Measurements from ENCODE around the gene GDPD3.
A peak's percentile ranks its signal among the peaks of the same experiment; 100 is the strongest.
"Not testable (repeated sequence)": the region's sequence is repeated elsewhere in the genome, so short reads cannot be mapped to it uniquely, and the experiment has no call there.

The GDPD3 gene

DNA sequence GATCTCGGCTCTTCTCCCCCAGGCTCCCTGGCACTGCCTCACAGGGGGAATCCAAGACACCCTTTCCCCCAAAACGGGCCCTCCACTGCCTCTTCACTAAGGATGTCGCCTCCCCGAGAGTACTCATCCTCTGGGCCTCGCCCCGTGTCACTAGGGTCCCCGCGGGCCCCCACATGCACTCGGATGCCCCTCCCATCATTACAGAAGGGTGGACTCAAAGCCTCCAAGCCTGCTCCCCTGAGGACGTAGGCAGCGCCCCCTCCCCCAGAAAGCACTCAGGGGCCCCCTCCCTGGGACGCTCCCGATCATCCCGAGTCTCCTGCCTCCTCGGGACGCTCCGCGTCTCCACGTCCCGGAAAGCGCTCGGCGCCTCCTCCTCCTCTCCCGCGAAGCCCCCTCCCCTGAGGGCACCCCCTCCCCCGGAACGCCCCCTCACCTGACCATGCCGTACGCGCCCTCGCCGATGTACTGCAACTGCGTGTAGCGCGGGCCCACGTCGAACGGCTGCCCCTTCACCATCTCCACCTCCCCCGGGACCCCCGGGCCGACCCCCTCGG is 9.3 kb upstream of the GDPD3 start:
- no peak for DNase-seq

DNA sequence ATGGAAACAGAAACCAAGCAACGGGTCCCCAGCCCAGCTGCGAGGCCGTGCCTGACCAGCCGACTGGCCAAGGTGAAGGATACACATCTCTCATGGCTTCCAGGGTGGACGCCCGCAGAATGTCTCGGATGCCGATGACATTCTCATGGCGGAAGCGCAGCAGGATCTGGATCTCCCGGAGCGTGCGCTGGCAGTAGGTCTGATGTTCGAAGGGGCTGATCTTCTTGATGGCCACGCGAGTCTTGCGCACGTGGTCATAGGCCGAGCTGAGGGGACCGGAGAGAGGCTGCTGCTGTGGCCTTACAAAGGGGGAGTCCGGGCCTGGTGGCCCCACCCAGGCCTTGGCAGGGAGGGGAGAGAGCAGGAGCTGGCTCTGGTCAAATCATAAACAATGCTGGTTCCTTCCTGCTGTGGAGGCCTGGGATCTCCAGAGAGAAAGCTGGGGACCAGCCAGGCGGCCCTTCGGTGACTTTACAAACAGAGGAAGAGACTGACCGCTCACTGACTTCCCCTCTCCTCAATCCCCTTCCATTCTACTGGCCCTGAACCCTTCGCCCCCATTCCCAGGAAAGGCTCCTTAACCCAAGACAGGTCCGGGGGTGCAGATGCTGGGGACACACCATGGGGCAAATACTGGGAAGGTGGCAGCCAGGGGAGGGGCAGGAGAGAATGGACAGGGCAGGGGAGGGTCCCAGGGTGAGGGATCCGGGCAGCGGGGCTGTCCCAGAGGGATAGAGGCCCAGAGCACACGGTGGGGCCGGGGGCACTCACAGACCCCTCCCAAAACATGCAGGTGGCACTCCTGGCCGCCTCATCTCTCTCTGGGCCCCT is 8.6 kb upstream of the GDPD3 start:
- DNase-seq: no peak

- DNase-seq: no peak
These were observed 7.2 kb upstream of the GDPD3 start for GRCh38 chr16:30120340-30121105.

GRCh38 chr16:30119428-30119827 is 6.1 kb upstream of the GDPD3 start:
- DNase-seq: no peak

- no peak for DNase-seq
These were observed 4.4 kb upstream of the GDPD3 start for GRCh38 chr16:30117768-30118167.

DNA sequence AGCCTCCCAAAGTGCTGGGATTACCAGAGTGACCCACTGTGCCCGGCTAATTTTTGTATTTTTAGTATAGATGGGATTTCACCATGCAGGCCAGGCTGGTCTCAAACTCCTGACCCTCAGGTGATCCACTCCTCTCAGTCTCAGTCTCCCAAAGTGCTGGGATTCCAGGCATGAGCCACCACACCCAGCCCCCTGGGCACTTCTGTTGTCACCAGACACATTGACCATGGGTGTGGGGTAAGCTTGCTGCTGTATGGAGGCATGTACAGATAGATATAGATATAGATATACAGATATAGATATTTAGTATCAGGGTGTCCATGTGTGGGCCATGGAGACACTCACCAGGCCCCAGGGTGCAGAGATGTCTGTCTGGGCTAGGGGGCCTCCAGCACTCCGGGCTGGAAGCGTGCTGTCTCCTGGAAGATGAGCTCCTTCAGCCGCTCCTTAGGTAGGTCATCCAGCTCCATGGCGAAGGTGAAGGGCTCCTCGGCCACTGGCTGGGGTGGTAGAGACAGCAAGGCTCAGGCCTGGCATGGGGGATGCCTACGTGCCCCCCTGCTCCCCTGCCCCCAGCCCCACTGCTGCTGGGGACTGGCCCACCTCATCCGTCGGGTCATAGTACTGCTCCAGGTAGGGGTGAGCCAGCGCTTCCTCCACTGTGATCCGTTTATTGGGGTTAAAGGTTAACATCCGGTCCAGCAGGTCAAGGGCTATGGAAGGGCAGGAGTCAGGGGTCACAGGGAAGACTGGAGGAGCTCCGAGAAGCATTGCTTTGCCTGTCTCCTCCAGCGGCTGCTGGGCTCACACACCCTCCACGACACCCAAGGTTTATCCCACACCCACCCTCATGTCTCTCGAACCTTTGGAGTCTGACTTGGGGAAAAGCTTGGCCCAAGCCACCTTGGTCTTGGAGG is 3.2 kb upstream of the GDPD3 start:
- DNase-seq: no peak

DNA sequence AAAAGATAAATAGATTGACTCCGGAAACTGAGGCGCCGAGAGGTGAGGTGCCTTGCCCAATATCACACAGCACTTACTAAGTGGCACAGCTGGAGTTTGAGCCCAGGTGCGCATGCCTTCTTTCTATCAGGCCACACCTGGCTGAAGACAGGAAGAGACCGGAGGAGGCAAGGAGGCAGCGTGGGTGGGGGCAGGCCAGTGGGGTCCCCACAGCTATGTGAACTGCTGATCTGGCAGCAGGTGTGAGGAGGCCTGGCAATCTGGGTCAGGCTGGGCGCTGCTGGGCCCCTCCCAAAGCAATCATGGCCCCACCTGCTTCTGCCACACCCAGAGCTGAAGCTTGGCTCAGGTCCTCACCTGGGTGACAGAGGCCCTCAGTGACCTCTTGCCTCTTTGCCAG is 1.9 kb upstream of the GDPD3 start:
- DNase-seq: no peak

- not testable (repeated sequence) for DNase-seq
These were observed 1.5 kb upstream of the GDPD3 start for GRCh38 chr16:30114833-30115232.

- no peak for DNase-seq
These were observed 1.1 kb upstream of the GDPD3 start for GRCh38 chr16:30114411-30114810.

GRCh38 chr16:30113711-30114333 is 485 bp upstream of the GDPD3 start:
- no peak for DNase-seq

GRCh38 chr16:30112197-30113030 is 923 bp downstream of the GDPD3 start:
- DNase-seq: peak in 1 of 2 experiments; percentile 20

- DNase-seq: peak in 1 of 2 experiments; percentile 14
These were observed 2.7 kb downstream of the GDPD3 start for GRCh38 chr16:30110661-30111060.

DNA sequence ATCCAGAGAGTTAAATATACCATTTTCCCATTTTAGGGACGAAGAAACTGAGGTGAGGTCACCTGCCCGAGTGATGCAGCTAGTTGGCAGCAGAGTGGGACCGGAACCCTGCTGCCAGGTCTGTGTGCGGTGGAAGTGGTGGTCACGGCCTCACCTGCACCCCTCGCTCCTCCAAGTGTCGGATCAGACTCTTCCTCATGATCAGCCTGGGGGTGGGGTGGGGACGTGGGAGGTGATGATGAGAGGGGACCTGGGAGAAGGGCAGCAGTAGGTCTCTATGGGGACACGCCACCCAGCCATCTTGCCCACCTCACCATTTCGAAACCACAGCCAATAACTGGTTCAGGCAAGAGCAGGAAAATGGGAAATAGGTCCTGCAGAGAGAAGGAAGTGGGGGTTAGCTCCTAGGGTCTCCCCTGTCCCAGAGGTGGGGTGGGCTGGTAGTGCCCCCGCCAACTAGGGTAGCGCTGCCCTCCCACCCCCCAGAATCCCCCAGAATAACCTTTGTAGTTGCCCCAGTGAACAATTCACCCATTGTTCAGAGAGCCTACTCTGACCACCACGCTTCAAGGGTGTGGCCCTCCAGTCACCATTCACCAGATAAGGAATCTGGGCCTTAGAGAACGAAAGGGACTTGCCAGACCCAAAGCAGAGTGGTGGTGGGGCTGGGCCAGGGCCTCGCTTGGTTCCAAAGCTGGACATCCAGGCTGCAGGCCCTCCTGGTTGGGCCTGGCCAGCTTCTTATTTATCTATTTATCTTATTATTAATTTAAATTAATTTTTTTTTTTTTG is 5.1 kb downstream of the GDPD3 start:
- DNase-seq: no peak

GRCh38 chr16:30104492-30104891 is 8.8 kb downstream of the GDPD3 start:
- DNase-seq: no peak

GRCh38 chr16:30104090-30104489 is 9.2 kb downstream of the GDPD3 start:
- DNase-seq: no peak

GRCh38 chr16:30096862-30097563 is 16.3 kb downstream of the GDPD3 start:
- no peak for DNase-seq

DNA sequence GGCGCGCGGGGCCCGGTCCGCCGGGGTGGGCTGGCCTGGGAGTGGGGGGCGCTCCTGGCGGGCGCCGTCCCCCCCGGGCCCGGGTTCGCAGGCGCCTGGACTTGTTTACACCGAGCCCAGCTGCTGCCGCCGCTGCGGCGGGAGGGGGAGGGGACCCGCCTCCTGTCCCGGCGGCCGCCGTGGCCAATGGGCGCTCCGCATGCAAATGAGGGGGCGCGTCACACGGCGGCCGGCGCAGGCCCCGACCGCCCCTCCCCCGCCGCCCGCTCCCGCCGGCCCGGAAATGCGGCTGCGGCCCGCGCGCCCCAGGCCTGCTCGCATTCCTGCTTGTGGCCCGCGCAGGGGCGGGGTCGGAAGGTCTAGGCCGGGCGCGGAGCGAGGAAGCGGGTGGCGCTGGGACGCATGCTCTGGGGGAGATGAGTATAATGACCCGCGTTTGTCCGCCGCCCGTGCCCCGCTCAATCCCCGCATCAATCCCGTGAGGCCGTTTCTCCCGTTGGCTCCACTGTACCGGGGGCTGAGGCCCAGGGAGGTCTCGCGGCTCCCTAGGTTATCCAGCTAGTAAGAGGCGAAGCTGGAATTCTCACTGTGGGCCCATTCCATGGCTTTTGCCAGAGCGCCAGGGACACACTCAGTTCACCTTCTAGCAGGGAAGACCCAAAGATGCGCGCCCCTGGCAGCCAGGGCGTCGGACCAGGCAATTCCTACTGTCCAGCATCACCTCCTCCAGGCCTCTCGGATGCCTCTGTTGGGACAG is 17.1 kb downstream of the GDPD3 start, which contains the start of gene YPEL3:
Gene YPEL3, minus strand, starts transcription at position 109 of the 757 bp plus-strand sequence. CDS start 731 bp downstream, outside the sequence.
- DNase-seq: no peak

DNA sequence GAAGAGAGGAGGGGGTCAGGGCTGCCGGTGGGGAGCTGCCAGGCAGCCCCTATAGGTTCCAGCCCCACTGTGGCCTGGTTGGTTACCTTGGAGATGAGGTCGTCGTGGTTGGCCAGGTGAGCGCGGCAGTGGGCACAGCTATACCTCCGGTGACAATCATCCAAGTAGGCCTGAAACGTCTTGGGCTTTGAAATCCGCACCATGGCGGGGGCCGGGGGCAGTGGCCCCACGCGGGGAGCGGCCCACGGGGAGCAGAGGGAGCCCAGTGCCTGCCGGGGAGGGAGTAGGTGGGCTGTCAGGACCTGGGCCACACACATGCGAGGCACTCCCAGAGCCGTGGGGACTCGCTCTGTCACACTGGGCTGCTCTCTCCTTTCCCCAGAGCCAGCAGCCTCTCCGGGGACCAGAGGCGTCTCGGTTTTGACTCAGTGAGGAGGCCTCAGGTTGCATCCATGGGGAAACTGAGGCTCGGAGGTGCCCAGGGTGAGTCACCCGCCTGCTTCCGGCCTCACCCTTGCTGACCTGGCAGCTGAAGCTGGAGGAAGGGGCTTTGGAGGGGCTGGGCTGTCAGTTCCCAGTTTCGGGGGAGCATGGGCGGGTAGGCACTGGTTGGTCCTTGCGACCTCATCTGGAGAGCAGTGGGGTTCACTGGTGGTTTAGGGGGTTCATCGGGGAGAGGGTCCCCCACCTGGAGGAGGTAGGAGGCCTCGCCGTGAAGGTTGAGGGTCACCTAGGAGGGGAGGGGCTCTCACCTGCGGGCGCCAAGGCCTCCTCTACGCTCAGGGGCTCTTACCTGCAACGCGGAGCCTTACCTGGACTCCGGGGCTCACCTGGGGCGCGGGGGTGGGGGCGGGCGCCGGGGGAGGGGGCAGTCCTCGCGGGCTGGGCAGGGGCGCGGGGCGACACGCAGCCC is 17.9 kb downstream of the GDPD3 start:
- no peak for DNase-seq

All from SW 1271 (cell line).